Hepatocyte (in vitro differentiated cells): ENCODE measurements around the gene RPS6KA5. TPM values are rescaled to one million over a fixed set of nuclear protein-coding genes. Genes with fewer than 3 reads are reported as not detected.

Experiments used
- DNase-seq: peaks from one replicate; pipeline ENCODE4 v3.0.0-alpha.2; 2016; ENCODE audit warnings: low spot score
- H2AFZ ChIP-seq: fragments of 200-600 bp; sonication (generic); 2 replicates; pipeline ENCODE4 v1.6.0; 2016; ENCODE audit warnings: antibody characterized with exemption, mild to moderate bottlenecking
- H3K27ac ChIP-seq: fragments of 200-600 bp; sonication (generic); 2 replicates; pipeline ENCODE4 v1.5.1; 2016; ENCODE audit warnings: mild to moderate bottlenecking
- H3K27me3 ChIP-seq: fragments of 200-600 bp; sonication (generic); 2 replicates; pipeline ENCODE4 v1.6.1; 2016
- H3K36me3 ChIP-seq: fragments of 200-600 bp; sonication (generic); replicated peaks from 2 replicates; pipeline ENCODE4 v1.5.1; 2016; ENCODE audit warnings: low read depth; ENCODE audit not compliant: insufficient read depth
- H3K4me1 ChIP-seq: fragments of 200-600 bp; sonication (generic); 2 replicates; pipeline ENCODE4 v1.5.1; 2016; ENCODE audit warnings: mild to moderate bottlenecking, moderate library complexity; ENCODE audit not compliant: insufficient read depth
- H3K4me2 ChIP-seq: fragments of 200-600 bp; sonication (generic); 2 replicates; pipeline ENCODE4 v1.6.0; 2016
- H3K4me3 ChIP-seq: fragments of 200-600 bp; sonication (generic); 2 replicates; pipeline ENCODE4 v1.5.1; 2016; ENCODE audit warnings: mild to moderate bottlenecking
- H3K79me2 ChIP-seq: fragments of 200-600 bp; sonication (generic); 2 replicates; pipeline ENCODE4 v1.6.0; 2017; ENCODE audit warnings: mild to moderate bottlenecking
- H3K9me2 ChIP-seq: fragments of 200-600 bp; sonication (generic); replicated peaks from 2 replicates; pipeline ENCODE4 v1.6.0; 2017; ENCODE audit warnings: mild to moderate bottlenecking; ENCODE audit not compliant: insufficient read depth
- H3K9me3 ChIP-seq: fragments of 200-600 bp; sonication (generic); 2 replicates; pipeline ENCODE4 v1.5.1; 2016; ENCODE audit warnings: low read depth, mild to moderate bottlenecking
- H4K20me1 ChIP-seq: fragments of 200-600 bp; sonication (generic); 2 replicates; pipeline ENCODE4 v1.6.0; 2016; ENCODE audit warnings: mild to moderate bottlenecking; ENCODE audit not compliant: insufficient read depth, poor library complexity, severe bottlenecking
- CTCF ChIP-seq: fragments of 200-600 bp; sonication (generic); IDR thresholded peaks from 2 replicates; pipeline ENCODE4 v1.5.1; 2016; ENCODE audit warnings: antibody characterized with exemption, mild to moderate bottlenecking; ENCODE audit not compliant: poor library complexity
- EZH2 ChIP-seq: fragments of 200-600 bp; sonication (generic); IDR thresholded peaks from 2 replicates; pipeline ENCODE4 v1.6.1; 2016; ENCODE audit warnings: antibody characterized with exemption, mild to moderate bottlenecking, borderline replicate concordance
- EZH2phosphoT487 ChIP-seq: fragments of 200-600 bp; sonication (generic); IDR thresholded peaks from one replicate; pipeline ENCODE4 v1.6.1; 2018; ENCODE audit warnings: antibody characterized with exemption, mild to moderate bottlenecking, low read depth, moderate library complexity; ENCODE audit not compliant: unreplicated experiment, severe bottlenecking
- WGBS: methylation state at CpG from one replicate; pipeline ENCODE4 v1.1.6; 2016; ENCODE audit warnings: low lambda C conversion rate; ENCODE audit errors: missing lambda C conversion rate; 5-methylcytosine and 5-hydroxymethylcytosine counted together
- polyA plus RNA-seq: library from polyadenylated mRNA; unstranded; fragments of >200 nt; fragmentation: Nextera tagmentation; extraction: Ambion mirVana; gene quantifications from 2 replicates; pipeline ENCODE4 v1.2.1, GENCODE V29; 2016
- total RNA-seq: library from RNA; depleted of rRNA; stranded (reverse); fragments of >200 nt; gene quantifications from 2 replicates; pipeline ENCODE4 v1.2.3, GENCODE V29; 2014

Gene RPS6KA5
- total and polyA plus RNA-seq, 2 experiments from 2014 or later: 4.8 to 6.3 TPM

DNA sequence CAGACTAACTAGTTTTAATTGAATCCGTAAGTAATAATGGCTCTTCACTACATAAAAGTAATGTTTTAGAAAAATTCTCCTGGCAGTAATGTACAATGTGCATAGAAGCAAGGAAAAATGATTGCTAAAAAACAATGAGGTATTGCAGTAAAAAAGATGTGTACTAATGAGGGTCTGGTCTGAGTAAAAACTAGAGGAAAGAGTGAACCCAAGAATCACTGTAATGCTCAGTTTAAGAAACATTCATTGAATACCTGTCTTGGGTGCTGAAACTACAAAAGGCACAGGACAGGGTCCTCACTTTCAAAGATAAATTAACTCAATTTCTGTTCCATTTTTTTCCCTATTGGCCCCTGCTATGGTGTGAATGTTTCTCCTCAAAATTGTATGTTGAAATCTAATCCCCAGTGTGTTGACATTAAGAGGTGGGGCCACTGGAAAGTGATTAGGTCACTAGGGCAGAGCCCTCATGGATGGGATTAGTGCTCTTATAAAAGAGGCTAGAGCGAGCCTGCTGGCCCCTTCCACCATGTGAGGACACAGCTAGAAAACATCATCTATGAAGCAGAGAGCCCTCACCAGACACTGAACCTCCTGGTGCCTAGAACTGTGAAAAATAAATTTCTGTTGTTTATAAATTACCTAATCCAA is 51.6 kb downstream of the RPS6KA5 start:
- no peak for DNase-seq
- H3K9me3 ChIP-seq: no peaks in the 10 kb centered on the region
- WGBS: 73% methylated on average over 2 of the region's 2 CpGs
- no peaks in the 10 kb centered on the region for H3K36me3 ChIP-seq
- peaks cover 2% of the 10 kb centered on the region for H3K79me2 ChIP-seq
- TF ChIP-seq CTCF (no peak), EZH2 (no peak), EZH2phosphoT487 (no peak)
- no peak overlapping the region for H3K27ac ChIP-seq
- no peak overlapping the region for H3K4me3 ChIP-seq
- H4K20me1 ChIP-seq: no peaks in the 10 kb centered on the region
- H3K4me2 ChIP-seq: no peak overlapping the region
- no peak overlapping the region for H2AFZ ChIP-seq
- H3K27me3 ChIP-seq: no peaks in the 10 kb centered on the region
- H3K4me1 ChIP-seq: no peaks in the 10 kb centered on the region
- no peaks in the 10 kb centered on the region for H3K9me2 ChIP-seq

DNA sequence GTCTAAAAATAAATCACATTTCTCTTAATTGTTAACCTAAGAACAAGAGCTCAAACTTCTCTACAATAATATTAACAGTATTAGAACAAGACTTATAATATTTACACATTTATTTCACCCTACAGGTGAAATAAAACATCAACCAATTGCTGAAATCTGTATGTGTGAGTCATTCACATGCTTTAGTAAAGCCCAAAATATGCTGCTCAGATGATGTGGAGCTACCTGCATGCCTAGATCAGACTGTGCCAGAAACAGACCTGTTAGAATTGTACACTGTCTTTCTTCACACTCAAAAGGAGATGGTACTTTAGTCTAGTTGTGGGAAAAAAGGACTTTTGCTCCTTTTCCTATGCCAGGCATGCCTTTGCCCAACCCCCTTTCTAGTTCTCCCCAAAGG is 54.7 kb downstream of the RPS6KA5 start:
- Histone ChIP-seq H3K27me3 (no peaks in the 10 kb centered on the region), H3K9me2 (no peaks in the 10 kb centered on the region), H3K27ac (no peak overlapping the region), H3K4me2 (no peak overlapping the region), H3K36me3 (no peaks in the 10 kb centered on the region), H3K9me3 (no peaks in the 10 kb centered on the region), H3K79me2 (peaks cover 2% of the 10 kb centered on the region), H4K20me1 (no peaks in the 10 kb centered on the region), H3K4me3 (no peak overlapping the region), H2AFZ (no peak overlapping the region), H3K4me1 (no peaks in the 10 kb centered on the region)
- no peak for DNase-seq
- no peak for TF ChIP-seq CTCF
- no peak for TF ChIP-seq EZH2phosphoT487
- no peak for TF ChIP-seq EZH2

GRCh38 chr14:91004987-91005386 is 55.5 kb downstream of the RPS6KA5 start:
- Histone ChIP-seq H3K4me2 (no peak overlapping the region), H3K4me1 (no peaks in the 10 kb centered on the region), H3K79me2 (peaks cover 2% of the 10 kb centered on the region), H3K4me3 (no peak overlapping the region), H4K20me1 (no peaks in the 10 kb centered on the region), H2AFZ (no peak overlapping the region), H3K9me3 (no peaks in the 10 kb centered on the region), H3K9me2 (no peaks in the 10 kb centered on the region), H3K36me3 (no peaks in the 10 kb centered on the region), H3K27me3 (no peaks in the 10 kb centered on the region), H3K27ac (no peak overlapping the region)
- DNase-seq: no peak
- TF ChIP-seq EZH2: no peak
- TF ChIP-seq CTCF: no peak
- no peak for TF ChIP-seq EZH2phosphoT487

- H3K27ac ChIP-seq: no peak overlapping the region
- H3K4me1 ChIP-seq: no peaks in the 10 kb centered on the region
- 63% methylated on average over 4 of the region's 4 CpGs for WGBS
- no peak for TF ChIP-seq EZH2phosphoT487
- TF ChIP-seq CTCF: no peak
- TF ChIP-seq EZH2: no peak
- H3K9me3 ChIP-seq: no peaks in the 10 kb centered on the region
- H4K20me1 ChIP-seq: no peaks in the 10 kb centered on the region
- no peak overlapping the region for H2AFZ ChIP-seq
- no peak overlapping the region for H3K4me2 ChIP-seq
- DNase-seq: no peak
- no peaks in the 10 kb centered on the region for H3K9me2 ChIP-seq
- H3K27me3 ChIP-seq: no peaks in the 10 kb centered on the region
- no peaks in the 10 kb centered on the region for H3K79me2 ChIP-seq
- H3K36me3 ChIP-seq: no peaks in the 10 kb centered on the region
- no peak overlapping the region for H3K4me3 ChIP-seq
Observed at GRCh38 chr14:90999299-90999698, 61.1 kb downstream of the RPS6KA5 start.
